ENCODE data around the gene SMG6. TPM values are rescaled to one million over a fixed set of nuclear protein-coding genes. Genes with fewer than 3 reads are reported as not detected.

Gene SMG6
- total and polyA plus RNA-seq, 2 of the 13 experiments (the other 11 are each of a cell fraction or from before 2014, with no cell fraction given): 4.6 to 14.6 TPM

DNA sequence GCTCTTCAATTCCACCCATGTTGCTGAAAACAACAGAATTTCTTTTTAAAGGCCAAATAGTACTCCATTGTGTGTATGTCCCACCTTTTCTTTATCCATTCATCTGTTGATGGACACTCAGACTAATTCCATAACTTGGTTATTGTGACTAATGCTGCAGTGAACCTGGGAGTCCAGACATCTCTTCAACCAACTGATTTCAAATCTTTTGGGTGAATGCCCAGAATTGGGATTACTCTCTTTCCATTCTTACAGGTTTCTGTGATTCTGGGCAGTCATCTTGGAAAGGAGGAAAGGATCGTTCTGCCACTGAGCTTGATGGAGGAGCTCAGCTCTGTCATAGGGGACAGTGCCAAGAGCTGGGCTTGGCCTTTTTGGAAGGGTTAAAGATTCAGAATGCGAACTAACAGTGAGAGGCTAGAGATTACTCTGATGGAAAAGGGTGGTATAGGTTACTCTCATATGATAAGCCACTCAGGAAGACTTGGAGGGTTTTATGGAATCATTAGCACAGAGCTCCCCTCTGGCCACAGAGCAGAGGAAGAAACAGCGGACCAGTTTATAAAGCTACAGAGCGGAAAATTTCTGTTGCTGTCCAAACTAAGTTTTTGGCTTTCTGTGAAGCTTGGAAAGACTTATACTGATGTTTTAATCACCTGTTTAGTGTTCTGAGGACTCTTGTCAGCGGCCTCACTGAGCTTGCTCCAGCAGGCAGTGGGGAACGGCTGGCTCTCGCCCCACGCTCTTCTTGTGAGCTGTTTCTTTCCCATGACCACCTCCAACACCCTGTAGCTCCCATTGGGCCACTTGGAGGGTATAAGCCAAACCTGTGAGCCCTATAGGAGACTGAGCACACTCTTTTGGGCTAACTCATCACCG is 200.4 kb downstream of the SMG6 start:
- no peak for ATAC-seq

DNA sequence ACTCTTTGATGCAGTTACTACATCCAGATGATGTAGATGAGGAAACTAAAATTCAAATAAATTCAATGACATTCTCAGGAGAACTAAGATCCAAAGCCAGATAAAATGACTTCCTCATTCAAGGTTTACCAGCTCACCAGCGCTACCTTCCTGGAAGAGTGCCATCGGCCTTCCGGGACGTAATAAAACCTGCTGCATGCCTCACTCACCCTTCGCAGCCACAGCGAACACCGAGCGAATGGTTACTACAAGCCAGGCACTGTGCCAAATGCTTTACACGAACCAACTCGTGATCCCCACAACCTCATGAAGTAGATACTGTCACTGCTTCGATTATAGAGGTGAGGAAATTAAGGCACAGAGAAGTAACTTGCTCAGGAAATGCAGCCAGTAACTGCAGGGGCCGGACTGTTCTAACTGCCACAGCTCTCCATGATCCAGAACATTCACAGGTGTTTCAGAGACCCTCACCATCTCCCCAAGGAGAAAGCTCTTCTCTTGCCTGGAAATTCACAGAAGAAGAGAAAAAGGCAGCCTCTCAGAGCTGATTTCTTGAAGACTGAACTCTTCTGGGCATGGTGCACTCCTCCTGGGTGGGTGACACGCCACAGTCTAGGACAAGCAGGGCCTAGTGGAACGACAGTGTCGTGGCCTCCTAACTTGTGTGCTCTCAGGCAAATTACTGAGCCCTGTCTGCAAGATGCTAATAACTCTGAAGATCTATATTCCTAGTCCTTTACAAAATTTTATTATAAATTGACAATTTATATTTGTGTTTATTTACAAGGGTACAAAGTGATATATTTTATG is 201.9 kb downstream of the SMG6 start:
- Histone ChIP-seq H3K9me3 (ENCODE audit: low read length) (no peaks in the 10 kb centered on the region), H3K4me1 (ENCODE audit: insufficient read depth, low read length) (peaks cover 23% of the 10 kb centered on the region), H3K4me3 (replicated peaks in 1 of 3; ENCODE audit: insufficient read depth in 1 of 3, low read depth in 2 of 3, low read length in 3 of 3) (no peak overlapping the region), H3K79me2 (ENCODE audit: insufficient read depth, low read length) (no peaks in the 10 kb centered on the region), H3K36me3 (replicated peaks in 1 of 2; ENCODE audit: control insufficient read depth in 1 of 2, insufficient read depth in 2 of 2, low read length in 2 of 2) (peaks cover 0 to 15% of the 10 kb centered on the region in 2 experiments; a peak in 2 of 5 replicates), H2AFZ (ENCODE audit: low read length) (no peak overlapping the region), H4K20me1 (ENCODE audit: insufficient read depth, low read length) (no peaks in the 10 kb centered on the region), H3K9ac (ENCODE audit: insufficient read depth, low read depth, low read length) (no peak overlapping the region), H3K4me2 (ENCODE audit: low read depth, low read length) (no peak overlapping the region), H3K27me3 (ENCODE audit: control insufficient read depth in 1 of 2, insufficient read depth in 2 of 2, low read length in 2 of 2) (no peaks in the 10 kb centered on the region), H3K27ac (ENCODE audit: extremely low read length, insufficient read depth, low read length) (no peak overlapping the region)
- BruUV-seq (replicated peaks): no TSS peak
- no peak for DNase-seq (ENCODE audit: low spot score)
- TF ChIP-seq CREM (IDR thresholded peaks at IDR 0.05) (no peak), CREM (CRISPR knock-in tag; IDR thresholded peaks at IDR 0.05) (no peak), ELF3 (CRISPR knock-in tag; IDR thresholded peaks at IDR 0.05) (no peak), NR1H2 (CRISPR knock-in tag; IDR thresholded peaks at IDR 0.05; ENCODE audit: borderline replicate concordance, low read depth) (no peak), ZSCAN25 (CRISPR knock-in tag; IDR thresholded peaks at IDR 0.05) (no peak), ZSCAN20 (CRISPR knock-in tag; IDR thresholded peaks at IDR 0.05; ENCODE audit: borderline replicate concordance) (no peak), HDAC6 (IDR thresholded peaks at IDR 0.05; ENCODE audit: low read depth, low read length) (no peak), ZNF652 (CRISPR knock-in tag; IDR thresholded peaks at IDR 0.05; ENCODE audit: borderline replicate concordance, low read depth) (no peak), SRF (IDR thresholded peaks at IDR 0.05; ENCODE audit: low read depth, low read length) (no peak), MAFG (CRISPR knock-in tag; IDR thresholded peaks at IDR 0.05) (no peak), ZMAT3 (CRISPR knock-in tag; conservative IDR thresholded peaks at IDR 0.05) (no peak)
- TF ChIP-seq, protein P1, sequence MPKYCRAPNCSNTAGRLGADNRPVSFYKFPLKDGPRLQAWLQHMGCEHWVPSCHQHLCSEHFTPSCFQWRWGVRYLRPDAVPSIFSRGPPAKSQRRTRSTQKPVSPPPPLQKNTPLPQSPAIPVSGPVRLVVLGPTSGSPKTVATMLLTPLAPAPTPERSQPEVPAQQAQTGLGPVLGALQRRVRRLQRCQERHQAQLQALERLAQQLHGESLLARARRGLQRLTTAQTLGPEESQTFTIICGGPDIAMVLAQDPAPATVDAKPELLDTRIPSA (CRISPR knock-in tag; IDR thresholded peaks at IDR 0.05; ENCODE audit: borderline replicate concordance): no peak
- no peak for FAIRE-seq
- intact Hi-C loops (cut with micrococcal nuclease; ENCODE audit: unreplicated experiment) (no loop called here), in situ Hi-C loops (cut with HindIII; ENCODE audit: extremely low pct_ligation_motif_present, low pct_unique_long_range_greater_than_20kb) (no loop called here)
- ChIA-PET CTCF (ENCODE audit: low intra/inter-chr PET ratio, low total read pairs) (no interaction called here), POLR2A (no interaction called here)
- WGBS (ENCODE audit: low lambda C conversion rate): 93% methylated on average over 15 of the region's 15 CpGs
- no peak for ATAC-seq

More for the DNA sequence above, 200.4 kb downstream of the SMG6 start:
- Histone ChIP-seq H3K4me2 (ENCODE audit: low read depth, low read length) (no peak overlapping the region), H3K36me3 (replicated peaks in 1 of 2; ENCODE audit: control insufficient read depth in 1 of 2, insufficient read depth in 2 of 2, low read length in 2 of 2) (peaks cover 0 to 10% of the 10 kb centered on the region in 2 experiments; a peak in 2 of 5 replicates), H3K79me2 (ENCODE audit: insufficient read depth, low read length) (no peaks in the 10 kb centered on the region), H3K4me1 (ENCODE audit: insufficient read depth, low read length) (peaks cover 27% of the 10 kb centered on the region), H4K20me1 (ENCODE audit: insufficient read depth, low read length) (no peaks in the 10 kb centered on the region), H3K27ac (ENCODE audit: extremely low read length, insufficient read depth, low read length) (no peak overlapping the region), H3K9ac (ENCODE audit: insufficient read depth, low read depth, low read length) (no peak overlapping the region), H2AFZ (ENCODE audit: low read length) (no peak overlapping the region), H3K27me3 (ENCODE audit: control insufficient read depth in 1 of 2, insufficient read depth in 2 of 2, low read length in 2 of 2) (no peaks in the 10 kb centered on the region), H3K4me3 (replicated peaks in 1 of 3; ENCODE audit: insufficient read depth in 1 of 3, low read depth in 2 of 3, low read length in 3 of 3) (no peak overlapping the region), H3K9me3 (ENCODE audit: low read length) (no peaks in the 10 kb centered on the region)
- no peak for TF ChIP-seq FOSL1 (CRISPR knock-in tag; IDR thresholded peaks at IDR 0.05; ENCODE audit: borderline replicate concordance)
- intact Hi-C loops (cut with micrococcal nuclease; ENCODE audit: unreplicated experiment): no loop called here
- ChIA-PET POLR2A (interaction anchor here (0.6 kb wide), 2 partner anchors 50 to 74 kb away, joined by 3 to 4 read pairs; no protein-coding TSS in a partner anchor), CTCF (ENCODE audit: low intra/inter-chr PET ratio, low total read pairs) (no interaction called here)
- no TSS peak for BruUV-seq (replicated peaks)
- in situ Hi-C loops (cut with HindIII; ENCODE audit: extremely low pct_ligation_motif_present, low pct_unique_long_range_greater_than_20kb): no loop called here
- WGBS (ENCODE audit: low lambda C conversion rate): 96% methylated on average over 9 of the region's 9 CpGs
- FAIRE-seq: no peak
- no peak for DNase-seq (ENCODE audit: low spot score)

Measured in HepG2 (cell line).